ENCODE results near the gene BTBD10.
A peak's percentile ranks its signal among the peaks of the same experiment; 100 is the strongest.

The BTBD10 gene

GRCh38 chr11:13461291-13461690 lies 1.7 kb downstream of the BTBD10 start:
- no peak for DNase-seq
- peaks cover 62% of the 10 kb centered on the region for H3K79me2 ChIP-seq (ENCODE audit: low read length)
- H3K27ac ChIP-seq (ENCODE audit: low read length): no peak overlapping the region
- H3K27me3 ChIP-seq (replicated peaks; ENCODE audit: insufficient read depth, low read length): no peaks in the 10 kb centered on the region
- no peaks in the 10 kb centered on the region for H3K9me2 ChIP-seq (replicated peaks; ENCODE audit: insufficient read depth, low read length)
- H3K9ac ChIP-seq (ENCODE audit: low read length): no peak overlapping the region
- no peak overlapping the region for H2AFZ ChIP-seq (ENCODE audit: low read length)
- H3K4me2 ChIP-seq (ENCODE audit: low read depth, low read length): no peak overlapping the region
- no peaks in the 10 kb centered on the region for H3F3A ChIP-seq (ENCODE audit: insufficient read depth, low read length)
- peaks cover 10% of the 10 kb centered on the region; the same call in 1 of the 2 replicates for H3K4me1 ChIP-seq (ENCODE audit: low read length)
- no peaks in the 10 kb centered on the region for H4K20me1 ChIP-seq (ENCODE audit: insufficient read depth, low read length)
- no peak overlapping the region for H3K4me3 ChIP-seq (ENCODE audit: low read length)
- no peak for TF ChIP-seq CTCF (IDR thresholded peaks at IDR 0.05; ENCODE audit: low read length)
- TF ChIP-seq EZH2 (optimal IDR thresholded peaks at IDR 0.05; ENCODE audit: low read depth, low read length): no peak
- TF ChIP-seq EZH2phosphoT487 (IDR thresholded peaks at IDR 0.05; ENCODE audit: low read length): no peak
- H3K9me3 ChIP-seq (replicated peaks; ENCODE audit: insufficient read depth, low read length): no peaks in the 10 kb centered on the region
- no peaks in the 10 kb centered on the region for H3K36me3 ChIP-seq (replicated peaks; ENCODE audit: insufficient read depth, low read length)

GRCh38 chr11:13450832-13451397 lies 12.1 kb downstream of the BTBD10 start:
- H3K9ac ChIP-seq (ENCODE audit: low read length): peak overlapping the region; percentile 38; the same call in 1 of the 2 replicates
- no peaks in the 10 kb centered on the region for H3K36me3 ChIP-seq (replicated peaks; ENCODE audit: insufficient read depth, low read length)
- no peaks in the 10 kb centered on the region for H3K27me3 ChIP-seq (replicated peaks; ENCODE audit: insufficient read depth, low read length)
- H4K20me1 ChIP-seq (ENCODE audit: insufficient read depth, low read length): no peaks in the 10 kb centered on the region
- H3K79me2 ChIP-seq (ENCODE audit: low read length): peaks cover 73% of the 10 kb centered on the region
- no peaks in the 10 kb centered on the region for H3K9me2 ChIP-seq (replicated peaks; ENCODE audit: insufficient read depth, low read length)
- H3K4me3 ChIP-seq (ENCODE audit: low read length): peak overlapping the region; percentile 31
- peak overlapping the region; percentile 71 for H3K27ac ChIP-seq (ENCODE audit: low read length)
- H3F3A ChIP-seq (ENCODE audit: insufficient read depth, low read length): peaks cover 26% of the 10 kb centered on the region
- peak overlapping the region; percentile 29 for H2AFZ ChIP-seq (ENCODE audit: low read length)
- TF ChIP-seq EZH2phosphoT487 (IDR thresholded peaks at IDR 0.05; ENCODE audit: low read length) (no peak), CTCF (IDR thresholded peaks at IDR 0.05; ENCODE audit: low read length) (no peak), EZH2 (optimal IDR thresholded peaks at IDR 0.05; ENCODE audit: low read depth, low read length) (no peak)
- peak; percentile 61 for DNase-seq
- H3K4me1 ChIP-seq (ENCODE audit: low read length): peaks cover 30% of the 10 kb centered on the region
- H3K4me2 ChIP-seq (ENCODE audit: low read depth, low read length): peak overlapping the region; percentile 63
- no peaks in the 10 kb centered on the region for H3K9me3 ChIP-seq (replicated peaks; ENCODE audit: insufficient read depth, low read length)

- peaks cover 30% of the 10 kb centered on the region for H3K4me1 ChIP-seq (ENCODE audit: low read length)
- no peaks in the 10 kb centered on the region for H3K9me3 ChIP-seq (replicated peaks; ENCODE audit: insufficient read depth, low read length)
- H3K36me3 ChIP-seq (replicated peaks; ENCODE audit: insufficient read depth, low read length): no peaks in the 10 kb centered on the region
- DNase-seq: no peak
- no peaks in the 10 kb centered on the region for H4K20me1 ChIP-seq (ENCODE audit: insufficient read depth, low read length)
- peaks cover 26% of the 10 kb centered on the region for H3F3A ChIP-seq (ENCODE audit: insufficient read depth, low read length)
- H3K9ac ChIP-seq (ENCODE audit: low read length): no peak overlapping the region
- no peak overlapping the region for H3K27ac ChIP-seq (ENCODE audit: low read length)
- TF ChIP-seq EZH2 (optimal IDR thresholded peaks at IDR 0.05; ENCODE audit: low read depth, low read length): no peak
- no peak for TF ChIP-seq EZH2phosphoT487 (IDR thresholded peaks at IDR 0.05; ENCODE audit: low read length)
- TF ChIP-seq CTCF (IDR thresholded peaks at IDR 0.05; ENCODE audit: low read length): no peak
- peaks cover 74% of the 10 kb centered on the region for H3K79me2 ChIP-seq (ENCODE audit: low read length)
- no peaks in the 10 kb centered on the region for H3K27me3 ChIP-seq (replicated peaks; ENCODE audit: insufficient read depth, low read length)
- H3K4me3 ChIP-seq (ENCODE audit: low read length): no peak overlapping the region
- H2AFZ ChIP-seq (ENCODE audit: low read length): no peak overlapping the region
- no peak overlapping the region for H3K4me2 ChIP-seq (ENCODE audit: low read depth, low read length)
- H3K9me2 ChIP-seq (replicated peaks; ENCODE audit: insufficient read depth, low read length): no peaks in the 10 kb centered on the region
These were observed 13.5 kb downstream of the BTBD10 start for GRCh38 chr11:13449522-13449921.
